Fibroblast of villous mesenchyme (primary cell): ENCODE measurements around the gene CDH4. TPM values are rescaled to one million over a fixed set of nuclear protein-coding genes. Genes with fewer than 3 reads are reported as not detected.

ENCODE experiments used
- DNase-seq: peaks from one replicate; pipeline ENCODE4 v3.0.0-alpha.2; 2010; ENCODE audit warnings: low read depth
- H3K4me3 ChIP-seq: 2 replicates; pipeline ENCODE4 v1.5.1; 2011; ENCODE audit warnings: low read depth, mild to moderate bottlenecking, low read length
- CTCF ChIP-seq: IDR thresholded peaks from 2 replicates; pipeline ENCODE4 v1.5.1; 2012; ENCODE audit warnings: low read depth, mild to moderate bottlenecking, low read length; ENCODE audit not compliant: insufficient read depth
- total RNA-seq: library from RNA; depleted of rRNA; stranded (reverse); fragments of >200 nt; gene quantifications from 2 replicates; pipeline ENCODE4 v1.2.3, GENCODE V29; 2012

The CDH4 gene
- total RNA-seq, 1 donor: 1.7 TPM

- DNase-seq: no peak
- H3K4me3 ChIP-seq: no peak overlapping the region
Measured at GRCh38 chr20:61599061-61599531, 347.0 kb downstream of the CDH4 start.

GRCh38 chr20:61599541-61599992 lies 347.5 kb downstream of the CDH4 start:
- DNase-seq: peak; percentile 11
- no peak overlapping the region for H3K4me3 ChIP-seq
- no peak for TF ChIP-seq CTCF

More at GRCh38 chr20:61599061-61599531, 347.0 kb downstream of the CDH4 start:
- TF ChIP-seq CTCF: no peak

GRCh38 chr20:61600016-61600415 lies 348.0 kb downstream of the CDH4 start:
- no peak for TF ChIP-seq CTCF
- DNase-seq: no peak
- no peak overlapping the region for H3K4me3 ChIP-seq

GRCh38 chr20:61601361-61601760 lies 349.3 kb downstream of the CDH4 start:
- no peak for TF ChIP-seq CTCF
- no peak for DNase-seq
- no peak overlapping the region for H3K4me3 ChIP-seq

- no peak for DNase-seq
- H3K4me3 ChIP-seq: no peak overlapping the region
- TF ChIP-seq CTCF: no peak
Measured at GRCh38 chr20:61601853-61602252, 349.8 kb downstream of the CDH4 start.

GRCh38 chr20:61603715-61604114 lies 351.7 kb downstream of the CDH4 start:
- no peak for TF ChIP-seq CTCF
- H3K4me3 ChIP-seq: no peak overlapping the region
- DNase-seq: no peak

GRCh38 chr20:61604549-61604948 lies 352.5 kb downstream of the CDH4 start:
- H3K4me3 ChIP-seq: no peak overlapping the region
- no peak for DNase-seq
- TF ChIP-seq CTCF: no peak
